Loucy (cell line): ENCODE measurements around the gene JDP2.

Experiments used
- H2AFZ ChIP-seq: fragments of 200-600 bp; sonication (generic); 2 replicates; pipeline ENCODE4 v1.6.0; 2016; ENCODE audit warnings: antibody characterized with exemption, mild to moderate bottlenecking, low read length, moderate library complexity
- H3F3A ChIP-seq: fragments of 200-600 bp; 2 replicates; pipeline ENCODE4 v1.6.0; 2016; ENCODE audit warnings: antibody characterized with exemption, low read depth, mild to moderate bottlenecking
- H3K27me3 ChIP-seq: fragments of 200-600 bp; sonication (generic); 2 replicates; pipeline ENCODE4 v1.6.1; 2014; ENCODE audit warnings: low read length, mild to moderate bottlenecking; ENCODE audit not compliant: insufficient read depth, poor library complexity, severe bottlenecking
- H3K36me3 ChIP-seq: fragments of 200-600 bp; sonication (generic); 2 replicates; pipeline ENCODE4 v1.6.1; 2016; ENCODE audit warnings: low read length; ENCODE audit not compliant: insufficient read depth
- H3K4me1 ChIP-seq: fragments of 200-600 bp; sonication (generic); 2 replicates; pipeline ENCODE4 v1.5.1; 2014; ENCODE audit warnings: low read length, mild to moderate bottlenecking; ENCODE audit not compliant: insufficient read depth, poor library complexity, severe bottlenecking
- H3K4me2 ChIP-seq: fragments of 200-600 bp; sonication (generic); 2 replicates; pipeline ENCODE4 v1.6.0; 2014; ENCODE audit warnings: antibody characterized with exemption, low read length, low read depth, mild to moderate bottlenecking; ENCODE audit not compliant: poor library complexity, severe bottlenecking
- H3K4me3 ChIP-seq: fragments of 200-600 bp; sonication (generic); 2 replicates; pipeline ENCODE4 v1.5.1; 2014; ENCODE audit warnings: low read length, mild to moderate bottlenecking, mixed read lengths; ENCODE audit not compliant: poor library complexity, severe bottlenecking
- H3K79me2 ChIP-seq: fragments of 200-600 bp; sonication (generic); 2 replicates; pipeline ENCODE4 v1.6.1; 2014; ENCODE audit warnings: low read length; ENCODE audit not compliant: insufficient read depth
- H3K9ac ChIP-seq: fragments of 200-600 bp; sonication (generic); 2 replicates; pipeline ENCODE4 v1.6.0; 2014; ENCODE audit warnings: mild to moderate bottlenecking, low read depth, low read length, moderate library complexity; ENCODE audit not compliant: poor library complexity, severe bottlenecking
- H3K9me2 ChIP-seq: fragments of 200-600 bp; sonication (generic); replicated peaks from 2 replicates; pipeline ENCODE4 v1.6.1; 2016; ENCODE audit warnings: low read depth, low read length, mixed read lengths
- H3K9me3 ChIP-seq: fragments of 200-600 bp; sonication (generic); 2 replicates; pipeline ENCODE4 v1.6.1; 2014; ENCODE audit warnings: mild to moderate bottlenecking, antibody characterized with exemption, low read length, low read depth; ENCODE audit not compliant: insufficient read depth
- H4K20me1 ChIP-seq: fragments of 200-600 bp; sonication (generic); 2 replicates; pipeline ENCODE4 v1.6.0; 2014; ENCODE audit warnings: antibody characterized with exemption, low read length, mild to moderate bottlenecking; ENCODE audit not compliant: insufficient read depth, poor library complexity, severe bottlenecking
- CTCF ChIP-seq: fragments of 200-600 bp; sonication (generic); conservative IDR thresholded peaks from 2 replicates; pipeline ENCODE4 v1.5.1; 2014; ENCODE audit warnings: mild to moderate bottlenecking, antibody characterized with exemption, low read length
- EZH2phosphoT487 ChIP-seq: fragments of 200-600 bp; IDR thresholded peaks from 2 replicates; pipeline ENCODE4 v1.6.1; 2018; ENCODE audit warnings: antibody characterized with exemption, mild to moderate bottlenecking, moderate library complexity, borderline replicate concordance

Gene JDP2

GRCh38 chr14:75456997-75457335 is 29.1 kb downstream of the JDP2 start:
- 0 out of 2 replicates have a peak, but pooled peaks cover 4% of the 10 kb centered on the region for H3F3A ChIP-seq
- H3K4me1 ChIP-seq = peaks cover 86% of the 10 kb centered on the region
- TF ChIP-seq EZH2phosphoT487 = no peak
- TF ChIP-seq CTCF = no peak
- H3K9ac ChIP-seq = peak overlapping the region; percentile 77
- no peaks in the 10 kb centered on the region for H3K9me2 ChIP-seq
- no peak overlapping the region for H2AFZ ChIP-seq
- H3K27me3 ChIP-seq = no peaks in the 10 kb centered on the region
- H4K20me1 ChIP-seq = no peaks in the 10 kb centered on the region
- H3K36me3 ChIP-seq = peaks cover 4% of the 10 kb centered on the region; the same call in 1 of the 2 replicates
- no peak overlapping the region for H3K4me2 ChIP-seq
- no peak overlapping the region for H3K4me3 ChIP-seq
- H3K79me2 ChIP-seq = peaks cover 43% of the 10 kb centered on the region; the same call in 1 of the 2 replicates
- H3K9me3 ChIP-seq = no peaks in the 10 kb centered on the region

- H3K79me2 ChIP-seq = peaks cover 43% of the 10 kb centered on the region; the same call in 1 of the 2 replicates
- H3K4me1 ChIP-seq = peaks cover 88% of the 10 kb centered on the region
Measured at GRCh38 chr14:75457648-75458165, 29.9 kb downstream of the JDP2 start.

DNA sequence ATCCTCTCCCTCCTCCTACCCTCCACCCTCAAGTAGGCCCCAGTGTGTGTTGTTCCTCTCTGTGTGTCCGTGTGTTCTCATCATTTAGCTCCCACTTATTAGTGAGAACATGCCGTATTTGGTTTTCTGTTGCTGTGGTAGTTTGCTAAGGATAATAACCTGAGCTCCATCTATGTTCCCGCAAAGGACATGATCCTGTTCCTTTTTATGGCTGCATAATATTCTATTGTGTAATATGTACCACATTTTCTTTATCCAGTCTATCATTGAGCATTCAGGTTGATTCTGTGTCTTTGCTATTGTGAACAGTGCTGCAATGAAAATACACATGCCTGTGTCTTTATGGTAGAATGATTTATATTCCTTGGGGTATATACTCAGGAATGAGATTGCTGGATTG is 30.5 kb downstream of the JDP2 start:
- Histone ChIP-seq H4K20me1 (no peaks in the 10 kb centered on the region), H3K9ac (peak overlapping the region; percentile 77), H3K4me2 (peak overlapping the region; percentile 76), H2AFZ (no peak overlapping the region), H3K9me2 (no peaks in the 10 kb centered on the region), H3K36me3 (peaks cover 17% of the 10 kb centered on the region; the same call in 1 of the 2 replicates), H3K9me3 (no peaks in the 10 kb centered on the region), H3K4me3 (peak overlapping the region; percentile 44), H3K79me2 (peaks cover 38% of the 10 kb centered on the region; the same call in 1 of the 2 replicates), H3K27me3 (no peaks in the 10 kb centered on the region), H3K4me1 (peaks cover 84% of the 10 kb centered on the region), H3F3A (0 out of 2 replicates have a peak, but pooled peaks cover 4% of the 10 kb centered on the region)
- no peak for TF ChIP-seq CTCF
- TF ChIP-seq EZH2phosphoT487 = no peak

More at GRCh38 chr14:75457648-75458165, 29.9 kb downstream of the JDP2 start:
- Histone ChIP-seq H2AFZ (no peak overlapping the region), H3F3A (0 out of 2 replicates have a peak, but pooled peaks cover 4% of the 10 kb centered on the region), H3K4me2 (no peak overlapping the region), H3K36me3 (peaks cover 11% of the 10 kb centered on the region; the same call in 1 of the 2 replicates), H3K4me3 (no peak overlapping the region), H3K9ac (peak overlapping the region; percentile 77), H3K27me3 (no peaks in the 10 kb centered on the region), H4K20me1 (no peaks in the 10 kb centered on the region), H3K9me3 (no peaks in the 10 kb centered on the region), H3K9me2 (no peaks in the 10 kb centered on the region)
- TF ChIP-seq CTCF = no peak
